Gastrocnemius medialis (tissue), 4 donors: ENCODE data around the gene DPYSL4. TPM values are rescaled to one million over a fixed set of nuclear protein-coding genes. Genes with fewer than 3 reads are reported as not detected.

Source experiments
- ATAC-seq, 2 donors: fragments of 150-250 bp; one replicate each; pipeline ENCODE4 v1.9.1; 2016
- DNase-seq, 2 donors: peaks; one replicate each; pipeline ENCODE4 v3.0.0-alpha.2; 2019
- H3K27ac ChIP-seq, 4 donors: fragments of 200-600 bp; sonication (generic); 1 replicate in 1 of 4; 2 replicates in 3 of 4; pipeline ENCODE4 v1.5.1; 2016 to 2018; ENCODE audit warnings: mild to moderate bottlenecking in 2 of 4, moderate library complexity in 1 of 4
- H3K27me3 ChIP-seq, 3 donors: fragments of 200-600 bp; sonication (generic) in 2 of 3; 1 replicate in 1 of 3; 2 replicates in 2 of 3; pipeline versions ENCODE4 v1.5.1 to v1.6.0; 2016 to 2019; ENCODE audit warnings: mild to moderate bottlenecking in 1 of 3, moderate library complexity in 1 of 3
- H3K36me3 ChIP-seq, 2 donors: fragments of 200-600 bp; sonication (generic) in 1 of 2; one replicate each; pipeline ENCODE4 v1.5.1; 2017 to 2018
- H3K4me1 ChIP-seq, 2 donors: fragments of 200-600 bp; sonication (generic) in 1 of 2; one replicate each; pipeline ENCODE4 v1.5.1; 2016 to 2017; ENCODE audit warnings: mild to moderate bottlenecking in 2 of 2
- H3K4me3 ChIP-seq, 4 donors: fragments of 200-600 bp; sonication (generic) in 3 of 4; 1 replicate in 1 of 4; 2 replicates in 3 of 4; pipeline ENCODE4 v1.5.1; 2016 to 2019; ENCODE audit warnings: mild to moderate bottlenecking in 2 of 4
- H3K9me3 ChIP-seq, 3 donors: fragments of 200-600 bp; sonication (generic) in 2 of 3; 1 replicate in 1 of 3; 2 replicates in 2 of 3; pipeline ENCODE4 v1.5.1; 2016 to 2019
- POLR2A ChIP-seq, 2 donors: fragments of 450-650 bp; IDR thresholded peaks; one replicate each; pipeline ENCODE4 v1.6.1; 2017; ENCODE audit warnings: antibody characterized with exemption in 2 of 2, mild to moderate bottlenecking in 2 of 2, moderate library complexity in 2 of 2
- in situ Hi-C, 4 donors: fragments of 200-750 bp; cut with MboI; loops; one replicate each; pipeline versions ENCODE4 v1.15.0 to v1.8.0; 2017; ENCODE audit warnings: low sequenced_read_pairs in 4 of 4
- intact Hi-C: fragments of 100-400 bp; cut with DNase I; formaldehyde crosslinking; loops from one replicate; pipeline ENCODE4 v1.15.1; 2023; ENCODE audit warnings: low total_unique reads
- total RNA-seq, 4 donors: library from RNA; depleted of rRNA; stranded (reverse); fragments of >200 nt; gene quantifications; one replicate each; pipeline versions ENCODE4 v1.1.0 to v1.2.3, GENCODE V29; 2016
- TF ChIP-seq, protein P1 (sequence below), 5 experiments: fragments of 450-650 bp in 3 of 5; fragments of 200-600 bp in 2 of 5; sonication (generic) in 2 of 5; IDR thresholded peaks in 4 of 5; conservative IDR thresholded peaks in 1 of 5; 1 replicate in 4 of 5; 2 replicates in 1 of 5; pipeline ENCODE4 v1.5.1; 2016 to 2019; ENCODE audit warnings: antibody characterized with exemption in 5 of 5, mild to moderate bottlenecking in 3 of 5, moderate library complexity in 3 of 5

DPYSL4 gene
- total RNA-seq, 4 donors from 2014 or later: 0.29 to 1.3 (median 0.46) TPM

DNA sequence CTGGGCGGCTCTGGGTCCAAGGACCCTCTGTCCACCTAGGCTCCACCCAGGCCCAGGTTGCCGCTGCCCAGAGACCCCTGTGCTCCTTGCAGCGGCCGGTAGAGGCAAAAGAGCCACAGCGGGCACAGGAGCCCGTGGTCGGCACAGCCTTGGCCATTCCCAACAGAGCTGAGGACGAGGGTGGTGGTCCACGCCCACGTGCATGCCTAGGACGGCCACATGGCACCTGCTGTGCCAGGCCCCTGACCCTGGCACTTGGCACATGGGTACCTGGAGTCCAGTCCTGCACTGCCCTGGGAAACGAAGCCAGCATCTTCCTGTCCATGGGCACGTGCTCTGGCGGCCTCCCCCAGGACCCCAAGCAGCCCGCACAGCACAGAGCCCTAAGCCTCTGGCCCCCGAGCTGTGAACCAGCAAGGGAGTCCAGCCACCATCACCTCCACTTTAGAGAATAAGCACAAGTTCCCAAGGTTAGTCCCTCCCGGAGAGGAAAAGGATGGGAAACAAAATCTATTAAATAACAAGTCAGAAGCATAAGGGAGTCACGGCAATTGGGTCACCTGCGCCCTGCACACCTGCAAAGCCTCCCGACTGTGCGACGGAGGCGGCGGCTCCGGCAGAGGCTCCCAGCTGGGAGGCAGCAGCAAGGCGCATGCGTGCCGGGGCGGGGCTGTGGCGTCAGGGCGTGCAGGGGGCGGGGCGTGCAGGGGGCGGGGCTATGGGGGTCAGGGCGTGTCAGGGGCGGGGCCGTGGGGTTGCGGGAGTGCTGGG, 61.9 kb downstream of the DPYSL4 start:
- Histone ChIP-seq H3K27ac (no peak overlapping the region), H3K27me3 (no peaks in the 10 kb centered on the region), H3K4me3 (peak overlapping the region in 3 of 4 donors; percentile 11 to 47 (median 39)), H3K36me3 (no peaks in the 10 kb centered on the region), H3K4me1 (no peaks in the 10 kb centered on the region), H3K9me3 (no peaks in the 10 kb centered on the region)
- intact Hi-C loops: no loop called here
- in situ Hi-C loops: no loop called here
- no peak for TF ChIP-seq POLR2A (IDR thresholded peaks at IDR 0.05)
- TF ChIP-seq, protein P1, sequence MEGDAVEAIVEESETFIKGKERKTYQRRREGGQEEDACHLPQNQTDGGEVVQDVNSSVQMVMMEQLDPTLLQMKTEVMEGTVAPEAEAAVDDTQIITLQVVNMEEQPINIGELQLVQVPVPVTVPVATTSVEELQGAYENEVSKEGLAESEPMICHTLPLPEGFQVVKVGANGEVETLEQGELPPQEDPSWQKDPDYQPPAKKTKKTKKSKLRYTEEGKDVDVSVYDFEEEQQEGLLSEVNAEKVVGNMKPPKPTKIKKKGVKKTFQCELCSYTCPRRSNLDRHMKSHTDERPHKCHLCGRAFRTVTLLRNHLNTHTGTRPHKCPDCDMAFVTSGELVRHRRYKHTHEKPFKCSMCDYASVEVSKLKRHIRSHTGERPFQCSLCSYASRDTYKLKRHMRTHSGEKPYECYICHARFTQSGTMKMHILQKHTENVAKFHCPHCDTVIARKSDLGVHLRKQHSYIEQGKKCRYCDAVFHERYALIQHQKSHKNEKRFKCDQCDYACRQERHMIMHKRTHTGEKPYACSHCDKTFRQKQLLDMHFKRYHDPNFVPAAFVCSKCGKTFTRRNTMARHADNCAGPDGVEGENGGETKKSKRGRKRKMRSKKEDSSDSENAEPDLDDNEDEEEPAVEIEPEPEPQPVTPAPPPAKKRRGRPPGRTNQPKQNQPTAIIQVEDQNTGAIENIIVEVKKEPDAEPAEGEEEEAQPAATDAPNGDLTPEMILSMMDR (IDR thresholded peaks at IDR 0.05 in 4 of 5, conservative IDR thresholded peaks at IDR 0.05 in 1 of 5): no peak
- peak in 1 of 2 donors; percentile 69 for ATAC-seq
- peak in 1 of 2 donors; percentile 43 for DNase-seq

GRCh38 chr10:132249226-132249724, 62.5 kb downstream of the DPYSL4 start:
- Histone ChIP-seq H3K4me3 (no peak overlapping the region), H3K9me3 (no peaks in the 10 kb centered on the region), H3K27me3 (no peaks in the 10 kb centered on the region), H3K4me1 (no peaks in the 10 kb centered on the region), H3K27ac (no peak overlapping the region), H3K36me3 (no peaks in the 10 kb centered on the region)
- TF ChIP-seq, protein P1 (IDR thresholded peaks at IDR 0.05 in 4 of 5, conservative IDR thresholded peaks at IDR 0.05 in 1 of 5): no peak
- no peak for TF ChIP-seq POLR2A (IDR thresholded peaks at IDR 0.05)
- ATAC-seq (peak in 1 of 2 donors; percentile 18), DNase-seq (no peak)
- intact Hi-C loops (no loop called here), in situ Hi-C loops (no loop called here)

- no peak overlapping the region for H3K4me3 ChIP-seq
- no peaks in the 10 kb centered on the region for H3K4me1 ChIP-seq
- intact Hi-C loops: no loop called here
- no peaks in the 10 kb centered on the region for H3K27me3 ChIP-seq
- DNase-seq: no peak
- no peak overlapping the region for H3K27ac ChIP-seq
- H3K36me3 ChIP-seq: no peaks in the 10 kb centered on the region
- no peak for ATAC-seq
- in situ Hi-C loops: no loop called here
- H3K9me3 ChIP-seq: no peaks in the 10 kb centered on the region
- no peak for TF ChIP-seq POLR2A (IDR thresholded peaks at IDR 0.05)
- TF ChIP-seq, protein P1 (IDR thresholded peaks at IDR 0.05 in 4 of 5, conservative IDR thresholded peaks at IDR 0.05 in 1 of 5): no peak
These were observed 63.2 kb downstream of the DPYSL4 start for GRCh38 chr10:132249824-132250375.

GRCh38 chr10:132250481-132251475, 64.0 kb downstream of the DPYSL4 start:
- in situ Hi-C loops (no loop called here), intact Hi-C loops (no loop called here)
- DNase-seq (no peak), ATAC-seq (no peak)
- Histone ChIP-seq H3K27me3 (no peaks in the 10 kb centered on the region), H3K9me3 (no peaks in the 10 kb centered on the region), H3K27ac (no peak overlapping the region), H3K4me3 (no peak overlapping the region), H3K4me1 (no peaks in the 10 kb centered on the region), H3K36me3 (no peaks in the 10 kb centered on the region)
- TF ChIP-seq POLR2A (IDR thresholded peaks at IDR 0.05): no peak
- TF ChIP-seq, protein P1 (IDR thresholded peaks at IDR 0.05 in 4 of 5, conservative IDR thresholded peaks at IDR 0.05 in 1 of 5): no peak
